Measurements from ENCODE around the gene SOD1.
"Not testable (repeated sequence)": the region's sequence is repeated elsewhere in the genome, so short reads cannot be mapped to it uniquely, and the experiment has no call there.

The SOD1 gene

GRCh38 chr21:31629972-31630711 lies 29.4 kb upstream of the SOD1 start:
- Histone ChIP-seq H3K36me3 (no peaks in the 10 kb centered on the region), H3K4me3 (ENCODE audit: low read depth, low read length) (no peak overlapping the region), H3K4me1 (peaks cover 8% of the 10 kb centered on the region), H3K27me3 (no peaks in the 10 kb centered on the region), H3K9me3 (no peaks in the 10 kb centered on the region)
- peak; percentile 61 for DNase-seq
- TF ChIP-seq CTCF (IDR thresholded peaks at IDR 0.05; ENCODE audit: low read depth, low read length) = no peak

- not testable (repeated sequence) for H3K36me3 ChIP-seq; H3K9me3 ChIP-seq; DNase-seq; H3K27me3 ChIP-seq; H3K4me1 ChIP-seq; H3K4me3 ChIP-seq (ENCODE audit: low read depth, low read length)
These were observed 27.6 kb upstream of the SOD1 start for GRCh38 chr21:31631881-31632280.

- Histone ChIP-seq H3K9me3 (no peaks in the 10 kb centered on the region), H3K27me3 (no peaks in the 10 kb centered on the region), H3K4me1 (peaks cover 4% of the 10 kb centered on the region), H3K4me3 (ENCODE audit: low read depth, low read length) (no peak overlapping the region), H3K36me3 (no peaks in the 10 kb centered on the region)
- DNase-seq = no peak
- TF ChIP-seq CTCF (IDR thresholded peaks at IDR 0.05; ENCODE audit: low read depth, low read length) = no peak
These were observed 24.5 kb upstream of the SOD1 start for GRCh38 chr21:31634993-31635392.

- DNase-seq = no peak
- Histone ChIP-seq H3K36me3 (no peaks in the 10 kb centered on the region), H3K4me3 (ENCODE audit: low read depth, low read length) (no peak overlapping the region), H3K9me3 (no peaks in the 10 kb centered on the region), H3K27me3 (no peaks in the 10 kb centered on the region), H3K4me1 (no peaks in the 10 kb centered on the region)
- no peak for TF ChIP-seq CTCF (IDR thresholded peaks at IDR 0.05; ENCODE audit: low read depth, low read length)
These were observed 22.6 kb upstream of the SOD1 start for GRCh38 chr21:31636874-31637273.

- TF ChIP-seq CTCF (IDR thresholded peaks at IDR 0.05; ENCODE audit: low read depth, low read length) = no peak
These were observed 18.0 kb upstream of the SOD1 start for GRCh38 chr21:31641416-31641922.

GRCh38 chr21:31644643-31645042 lies 14.8 kb upstream of the SOD1 start:
- no peak for DNase-seq
- no peak for TF ChIP-seq CTCF (IDR thresholded peaks at IDR 0.05; ENCODE audit: low read depth, low read length)
- H3K4me3 ChIP-seq (ENCODE audit: low read depth, low read length) = no peak overlapping the region
- H3K27me3 ChIP-seq = no peaks in the 10 kb centered on the region
- no peaks in the 10 kb centered on the region for H3K9me3 ChIP-seq
- no peaks in the 10 kb centered on the region for H3K4me1 ChIP-seq
- no peaks in the 10 kb centered on the region for H3K36me3 ChIP-seq

More at GRCh38 chr21:31641416-31641922, 18.0 kb upstream of the SOD1 start:
- Histone ChIP-seq H3K27me3 (no peaks in the 10 kb centered on the region), H3K9me3 (no peaks in the 10 kb centered on the region), H3K4me1 (no peaks in the 10 kb centered on the region), H3K36me3 (no peaks in the 10 kb centered on the region), H3K4me3 (ENCODE audit: low read depth, low read length) (no peak overlapping the region)
- DNase-seq = no peak
